Loucy (cell line): Measurements from ENCODE around the gene GET4.

Source experiments
- CTCF ChIP-seq: fragments of 200-600 bp; sonication (generic); conservative IDR thresholded peaks from 2 replicates; pipeline ENCODE4 v1.5.1; 2014; ENCODE audit warnings: mild to moderate bottlenecking, antibody characterized with exemption, low read length
- EZH2phosphoT487 ChIP-seq: fragments of 200-600 bp; IDR thresholded peaks from 2 replicates; pipeline ENCODE4 v1.6.1; 2018; ENCODE audit warnings: antibody characterized with exemption, mild to moderate bottlenecking, moderate library complexity, borderline replicate concordance

GRCh38 chr7:876077-876971 lies at the start of gene GET4:
- no peak for TF ChIP-seq CTCF
- TF ChIP-seq EZH2phosphoT487, result no peak
